ENCODE measurements around the gene HHAT.

HHAT gene

DNA sequence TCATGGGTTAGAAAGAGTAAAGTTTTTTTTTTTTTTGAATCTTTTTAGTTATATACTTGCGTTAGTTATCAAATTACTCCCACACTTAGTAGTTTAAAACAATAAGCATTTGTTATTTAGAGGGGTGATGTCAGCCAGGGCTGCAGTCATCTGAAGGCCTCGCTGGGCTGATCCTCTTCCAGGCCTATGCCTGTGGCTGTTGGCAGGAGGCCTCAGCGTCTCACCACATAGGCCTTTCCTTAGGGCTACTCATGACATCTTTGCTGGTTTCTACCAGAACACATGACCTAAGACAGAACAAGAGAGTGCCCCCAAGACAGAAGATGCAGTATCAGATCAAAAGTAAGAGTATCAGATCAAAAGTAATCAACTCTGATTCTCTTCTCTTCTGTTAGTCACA, 167.4 kb downstream of the HHAT start:
- no peak for DNase-seq

DNA sequence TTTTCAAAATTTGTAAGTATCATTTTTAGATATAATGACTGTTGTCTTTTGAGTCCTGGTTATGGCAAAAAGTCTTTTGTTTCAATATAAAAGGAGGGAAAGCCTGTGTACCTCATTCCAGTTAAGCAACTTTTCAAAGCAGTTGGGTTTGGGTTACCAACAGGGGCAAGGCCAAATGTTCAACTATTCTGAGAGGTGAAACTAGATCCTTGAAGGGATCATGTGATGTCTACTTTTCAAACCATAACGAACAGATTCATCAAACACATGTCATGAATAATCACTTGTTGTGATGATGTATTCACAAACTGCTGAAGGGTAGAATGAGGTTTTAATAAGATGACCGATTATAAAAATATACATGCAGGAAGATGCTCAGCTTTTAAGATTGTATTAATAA, 171.3 kb downstream of the HHAT start:
- DNase-seq: no peak

DNA sequence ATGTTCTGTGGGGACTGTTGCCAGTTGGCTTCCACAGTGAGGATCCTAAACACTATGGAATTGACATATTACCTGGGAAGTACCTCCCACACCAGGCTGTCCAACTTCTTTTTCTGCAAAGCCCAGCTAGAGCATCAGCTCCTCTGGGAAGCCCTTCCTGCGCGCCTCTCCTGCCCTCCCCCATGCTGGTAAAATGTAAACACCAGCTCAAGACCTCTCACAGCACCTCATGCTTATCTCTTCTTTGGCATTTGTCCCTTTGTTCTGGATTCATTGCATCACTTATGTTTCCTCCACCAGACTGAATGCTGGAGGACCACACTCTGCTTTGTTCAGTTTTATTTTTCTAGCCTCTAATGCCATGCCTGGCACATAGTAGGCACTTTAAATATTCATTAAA, 172.1 kb downstream of the HHAT start:
- DNase-seq: no peak

DNA sequence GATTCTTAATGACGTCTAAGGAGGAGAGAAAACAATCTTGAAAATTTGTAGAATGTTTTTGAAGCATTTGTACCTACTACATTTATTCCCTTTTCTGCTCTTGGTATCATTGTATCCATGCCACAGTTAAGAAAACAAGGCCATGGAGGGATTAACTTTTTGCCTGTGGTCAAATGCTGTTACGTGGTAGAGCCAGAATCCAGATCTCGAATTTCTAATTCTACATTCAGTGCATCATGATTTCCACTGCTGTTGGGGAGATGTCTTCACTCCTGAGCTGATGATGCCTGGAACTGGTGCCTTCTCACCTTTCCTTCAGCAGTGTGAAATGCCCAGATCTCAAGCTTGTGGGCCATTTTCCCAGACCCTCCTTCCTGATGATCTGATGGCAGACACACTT, 175.6 kb downstream of the HHAT start:
- DNase-seq: no peak

DNA sequence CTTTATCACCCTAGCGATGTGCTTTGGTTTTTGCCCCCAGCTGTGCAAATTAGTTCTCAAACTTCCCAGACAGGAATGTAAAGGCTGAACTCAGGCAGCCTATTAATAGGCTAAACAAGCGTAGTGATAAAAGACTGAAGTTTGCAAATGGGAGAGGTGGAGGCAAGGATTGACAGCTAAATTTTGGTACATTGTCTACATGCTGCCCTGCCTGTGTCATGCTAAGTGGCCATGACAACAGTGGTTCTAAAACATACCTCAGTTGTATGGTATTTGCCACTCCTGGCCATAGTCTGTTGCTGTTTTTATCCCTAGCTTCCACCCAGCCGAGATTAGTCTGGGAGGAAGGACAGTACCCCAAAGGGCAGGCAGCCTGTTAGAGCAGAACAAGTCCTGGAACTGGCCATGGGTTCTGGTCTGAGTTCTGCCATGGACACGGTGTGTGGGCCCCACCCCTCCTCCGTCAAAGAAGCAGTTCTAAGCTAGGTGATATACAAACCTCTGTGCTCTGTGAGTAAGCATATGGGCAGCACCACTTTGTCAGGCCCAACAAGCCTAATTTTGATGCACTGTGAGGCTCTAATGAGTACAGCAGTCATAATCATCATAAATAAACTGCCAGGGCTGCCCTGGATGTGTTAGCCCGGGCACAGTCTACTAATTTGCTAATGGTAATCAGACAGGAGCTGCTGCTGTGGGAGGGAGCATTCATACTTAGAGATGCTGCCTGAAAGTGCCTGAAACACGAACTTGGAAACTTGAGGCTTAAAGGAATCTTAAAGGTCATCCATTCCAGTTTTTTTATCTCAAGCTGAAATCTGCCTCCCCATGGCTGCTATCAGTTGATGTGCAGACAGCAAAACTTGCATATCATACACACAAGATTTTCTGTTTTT, 177.1 kb downstream of the HHAT start:
- no peak for DNase-seq

DNA sequence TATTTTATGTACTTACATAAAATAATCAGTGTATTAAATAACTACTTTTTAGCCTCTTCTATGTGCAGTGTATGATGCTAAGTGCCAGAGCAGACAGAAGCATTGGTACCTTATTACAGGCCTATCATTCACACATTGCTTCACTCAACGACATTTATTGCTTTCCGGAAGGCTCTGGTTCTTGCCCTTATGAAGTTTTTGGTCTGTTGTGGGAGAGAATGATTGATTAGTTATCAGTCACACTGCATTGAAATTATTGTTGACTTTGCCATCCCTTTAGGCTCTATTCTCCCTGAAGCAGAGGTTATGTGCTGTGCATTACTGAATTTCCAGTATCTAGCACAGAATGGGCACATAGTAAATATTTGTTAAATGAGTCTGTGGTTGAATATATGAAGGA, 178.0 kb downstream of the HHAT start:
- DNase-seq: no peak

DNA sequence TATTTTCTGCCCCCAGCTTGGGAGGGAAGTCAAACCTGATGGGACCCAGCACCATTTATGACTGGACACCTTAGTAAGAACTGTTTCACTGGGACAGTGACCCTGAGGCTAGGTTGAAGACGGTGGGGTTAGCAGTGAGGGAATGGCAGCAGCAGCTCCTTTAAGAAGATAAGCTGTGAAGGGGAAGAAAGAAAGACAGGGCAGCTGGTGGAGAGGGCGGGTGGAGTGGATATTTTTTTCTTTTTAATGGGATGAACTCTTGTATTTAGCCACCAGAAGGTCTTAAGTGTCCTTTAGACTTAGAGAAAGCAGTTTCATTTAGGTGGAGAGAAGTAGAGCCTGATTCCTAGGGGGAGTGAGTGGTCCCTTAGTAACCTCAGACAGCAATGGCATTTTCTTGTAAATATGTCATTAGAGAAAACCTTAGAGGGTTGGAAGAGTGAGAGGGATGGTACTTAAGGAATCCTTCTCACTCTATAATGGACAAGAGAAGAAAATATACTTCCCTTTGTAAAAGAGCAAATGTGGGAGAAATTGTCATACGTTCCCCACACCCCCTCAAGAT, 187.5 kb downstream of the HHAT start:
- DNase-seq: no peak

DNA sequence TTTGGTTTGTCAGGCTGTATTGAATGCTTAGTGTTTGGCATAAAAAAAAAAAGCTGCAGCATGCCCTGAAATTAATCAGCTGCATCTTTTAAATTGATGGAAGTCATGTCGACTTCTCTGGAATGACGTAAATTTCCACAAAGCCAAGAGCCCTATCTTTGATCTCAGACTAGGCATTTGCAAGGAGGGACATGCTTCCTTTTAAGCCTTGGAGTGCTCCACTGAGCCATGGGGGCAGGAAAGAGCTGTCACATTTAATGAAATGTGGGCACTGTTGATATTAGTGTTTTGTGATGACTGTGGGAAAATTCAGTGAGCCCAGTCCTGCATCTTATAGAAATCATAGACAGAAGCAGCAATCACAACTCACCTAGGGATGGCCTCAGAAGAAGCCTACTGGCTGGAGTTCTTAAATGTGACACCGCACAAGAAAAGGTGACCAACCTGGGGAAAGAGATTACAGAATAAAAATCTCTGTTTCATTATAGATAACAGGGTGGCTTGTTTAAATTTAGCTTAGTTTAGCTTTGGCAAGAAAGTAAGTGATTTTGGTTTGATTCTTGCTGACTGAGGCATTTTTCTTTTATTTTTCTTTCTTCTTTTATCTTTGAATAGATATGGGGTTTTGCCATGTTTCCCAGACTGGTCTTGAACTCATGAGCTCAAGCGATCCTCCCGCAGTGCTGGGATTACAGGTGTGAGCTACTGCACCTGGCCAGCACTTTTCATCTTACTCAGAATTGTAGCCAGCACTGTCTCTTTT, 188.2 kb downstream of the HHAT start:
- DNase-seq: no peak

DNA sequence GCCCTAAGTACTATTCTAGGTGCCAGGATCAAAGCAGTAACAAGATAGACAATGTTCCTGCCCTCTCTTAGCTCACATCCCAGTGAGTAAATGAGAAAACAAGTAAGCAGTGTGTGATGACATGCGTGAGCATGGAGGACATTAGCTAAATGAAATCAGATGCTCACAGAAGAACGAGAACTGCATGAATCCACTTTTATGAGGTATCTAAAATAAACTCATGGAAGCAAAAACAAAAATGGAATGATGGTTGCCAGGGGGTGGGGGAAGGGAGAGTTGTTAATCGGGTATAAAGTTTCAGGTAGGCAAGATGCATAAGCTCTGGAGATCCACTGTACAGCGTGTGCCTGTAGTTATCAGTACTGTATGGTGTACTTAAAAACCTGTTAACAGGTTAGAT, 195.1 kb downstream of the HHAT start:
- DNase-seq: no peak

DNA sequence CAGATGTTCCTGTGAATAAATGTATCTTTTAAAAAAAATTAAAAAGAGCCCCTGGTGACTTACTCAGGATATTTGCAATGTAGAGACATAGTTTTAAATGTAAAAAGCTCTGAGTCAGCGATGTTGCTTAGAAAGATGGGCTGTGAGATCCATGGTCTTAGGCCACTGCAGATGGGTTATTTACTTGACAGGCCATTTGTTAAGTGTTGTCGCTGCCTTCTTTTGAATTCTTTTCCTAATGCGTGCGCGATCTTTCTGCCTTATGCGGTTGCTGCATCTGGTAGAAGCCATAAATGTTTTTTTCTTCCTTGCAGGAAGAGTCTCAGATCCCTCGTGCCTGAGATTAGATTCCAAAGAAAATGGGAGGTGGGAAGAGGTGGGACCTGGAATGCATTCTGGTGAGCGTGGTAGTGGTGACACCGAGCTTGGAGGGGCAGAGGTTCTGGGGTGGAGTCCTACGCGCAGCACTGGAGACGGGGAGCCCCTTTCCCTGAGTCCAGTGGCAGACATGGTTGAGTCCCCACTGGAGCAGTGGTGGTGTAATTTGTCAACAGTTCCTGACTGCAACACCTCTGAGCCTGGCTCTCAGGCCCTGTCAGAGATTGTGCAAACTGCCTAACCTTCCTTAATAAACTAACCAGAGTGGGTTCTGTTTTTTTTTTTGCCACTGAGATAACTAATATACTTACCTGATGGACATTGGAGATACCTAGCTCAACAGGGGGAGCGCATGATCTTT, 197.2 kb downstream of the HHAT start:
- no peak for DNase-seq

DNA sequence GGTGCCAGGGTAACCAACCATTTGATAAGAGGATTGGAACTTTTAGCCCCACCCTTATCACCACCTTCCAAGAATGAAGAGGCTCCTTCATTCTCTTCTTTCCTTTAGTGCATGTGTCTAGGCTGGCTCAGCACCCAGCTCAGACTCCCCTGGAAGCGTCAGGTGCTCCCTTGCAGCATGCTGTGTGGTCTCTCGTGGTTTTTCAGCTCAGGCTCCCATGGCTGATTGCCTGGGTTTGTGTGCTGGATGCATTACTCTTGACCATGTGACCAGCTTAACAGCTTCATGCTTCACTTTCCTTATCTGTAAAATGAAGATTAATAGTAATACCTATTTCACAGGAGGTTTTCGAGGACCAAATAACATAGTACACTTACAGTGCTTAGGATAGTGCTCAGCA, 198.4 kb downstream of the HHAT start:
- no peak for DNase-seq

DNA sequence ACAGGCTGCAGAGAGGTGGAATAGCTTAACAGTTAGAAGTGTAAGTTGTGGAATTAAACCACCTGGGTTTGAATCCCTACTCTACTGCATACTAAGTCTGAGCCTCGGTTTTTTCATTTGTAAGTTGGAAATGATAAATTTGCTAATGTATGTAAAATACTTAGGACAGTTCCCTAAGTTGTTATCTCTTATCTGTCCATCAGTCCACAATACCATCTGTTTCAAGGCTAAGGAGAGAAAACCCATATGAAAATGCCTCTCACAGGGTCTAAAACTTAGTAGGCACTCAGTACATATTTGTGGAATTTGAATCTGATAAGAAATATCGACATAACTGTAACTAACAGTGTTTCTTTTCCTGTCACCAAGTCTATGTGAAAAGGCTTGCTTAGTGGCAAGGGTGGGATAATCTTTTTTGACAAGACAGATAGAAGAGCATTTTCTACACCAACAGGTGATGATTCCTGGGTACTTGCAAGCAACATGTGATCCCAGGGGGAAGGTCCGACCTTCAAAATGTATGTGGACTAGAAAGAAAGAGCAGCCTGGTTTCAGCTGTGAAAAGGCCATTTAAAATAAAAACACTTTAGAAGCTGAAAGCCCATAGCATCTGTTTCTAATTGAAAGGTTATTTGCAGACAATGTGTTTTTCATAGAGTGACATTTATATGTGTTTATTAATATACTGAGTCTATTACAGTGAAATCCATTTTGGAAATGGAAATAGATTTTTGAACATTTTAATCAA, 202.9 kb downstream of the HHAT start:
- no peak for DNase-seq

DNA sequence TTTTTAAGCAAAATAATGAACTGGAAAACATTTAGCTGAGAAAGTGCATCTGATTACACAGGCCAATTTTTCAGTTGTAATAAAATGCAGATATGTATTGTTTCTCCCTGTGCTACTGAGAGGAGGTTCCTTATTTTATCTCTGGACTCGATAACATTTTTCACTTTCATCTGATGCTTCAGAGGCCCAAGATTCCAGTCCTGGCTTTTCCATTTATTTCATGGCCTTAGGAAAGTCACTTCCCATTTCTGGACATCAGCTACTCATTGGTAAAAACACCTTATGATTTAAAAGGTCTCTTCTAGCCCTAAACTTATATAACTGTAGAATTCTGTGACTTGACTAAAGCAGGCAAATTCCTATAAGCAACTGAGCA, 203.5 kb downstream of the HHAT start:
- DNase-seq: no peak

DNA sequence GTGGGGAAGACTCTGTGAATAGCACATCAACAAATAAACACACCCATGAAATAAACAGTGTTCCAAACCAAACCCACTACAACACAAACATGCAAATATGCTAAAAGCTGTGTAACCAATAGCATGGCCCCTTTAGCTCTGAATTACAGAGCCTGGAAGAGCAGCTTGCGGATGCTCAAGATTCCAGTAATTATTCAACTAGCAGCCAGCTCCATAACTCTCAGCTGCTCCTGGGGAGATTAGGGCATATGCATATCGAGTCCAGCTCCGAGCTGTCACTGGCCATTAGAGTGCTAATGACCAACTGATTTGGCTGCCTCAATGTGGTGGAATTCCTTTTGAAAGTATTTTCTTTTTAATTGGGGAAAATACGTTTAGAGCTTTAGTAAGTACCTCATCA, 207.1 kb downstream of the HHAT start:
- no peak for DNase-seq

DNA sequence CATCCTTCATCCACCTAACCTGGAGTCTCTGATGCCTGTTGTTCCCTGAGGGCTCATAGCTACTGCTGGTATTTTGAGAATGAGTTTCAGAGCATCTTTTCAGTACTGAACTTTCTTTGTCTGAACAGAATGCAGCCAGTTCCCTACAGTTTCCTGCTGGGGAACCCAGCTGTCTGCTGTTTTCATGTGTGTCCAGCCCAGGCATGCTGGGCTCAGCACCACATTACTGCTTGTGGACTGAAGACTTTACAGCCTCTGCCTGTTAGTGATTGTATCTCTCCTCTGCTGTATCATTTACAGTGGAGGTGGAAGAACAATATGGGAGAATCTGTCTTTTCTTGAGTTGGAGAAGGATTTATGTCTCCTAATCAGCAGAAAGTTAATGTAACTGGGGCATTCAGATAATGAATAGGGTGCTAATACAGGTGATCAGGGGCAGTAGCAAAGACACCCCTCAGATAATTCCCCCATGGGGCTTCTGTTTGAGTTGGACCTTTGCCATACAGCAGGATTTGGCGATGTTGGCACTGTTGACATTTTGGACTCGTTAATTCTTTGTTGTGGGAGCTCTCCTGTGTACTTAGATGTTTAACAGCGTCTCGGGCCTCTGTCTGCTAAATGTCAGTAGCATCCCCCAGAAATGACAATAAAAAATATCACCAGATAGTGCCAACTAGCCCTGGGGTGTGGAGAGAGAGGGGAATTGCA, 207.7 kb downstream of the HHAT start:
- DNase-seq: no peak

DNA sequence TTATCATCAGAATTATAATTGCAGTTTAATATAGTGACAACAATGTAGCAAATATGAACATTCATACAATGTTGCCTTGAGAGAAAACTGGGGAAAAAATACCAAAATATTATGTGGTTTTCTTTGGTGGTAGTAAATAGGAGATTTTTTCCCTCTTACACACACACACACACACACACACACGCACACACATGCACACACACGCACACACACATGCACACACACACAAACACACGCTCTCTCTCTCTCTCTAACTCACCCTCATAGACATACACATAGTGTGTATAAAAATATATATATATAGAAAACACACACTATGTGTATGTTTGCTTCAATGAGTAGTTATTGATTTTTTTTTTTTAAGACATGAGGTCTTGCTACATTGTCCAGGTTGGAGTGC, 211.6 kb downstream of the HHAT start:
- DNase-seq: no peak

DNA sequence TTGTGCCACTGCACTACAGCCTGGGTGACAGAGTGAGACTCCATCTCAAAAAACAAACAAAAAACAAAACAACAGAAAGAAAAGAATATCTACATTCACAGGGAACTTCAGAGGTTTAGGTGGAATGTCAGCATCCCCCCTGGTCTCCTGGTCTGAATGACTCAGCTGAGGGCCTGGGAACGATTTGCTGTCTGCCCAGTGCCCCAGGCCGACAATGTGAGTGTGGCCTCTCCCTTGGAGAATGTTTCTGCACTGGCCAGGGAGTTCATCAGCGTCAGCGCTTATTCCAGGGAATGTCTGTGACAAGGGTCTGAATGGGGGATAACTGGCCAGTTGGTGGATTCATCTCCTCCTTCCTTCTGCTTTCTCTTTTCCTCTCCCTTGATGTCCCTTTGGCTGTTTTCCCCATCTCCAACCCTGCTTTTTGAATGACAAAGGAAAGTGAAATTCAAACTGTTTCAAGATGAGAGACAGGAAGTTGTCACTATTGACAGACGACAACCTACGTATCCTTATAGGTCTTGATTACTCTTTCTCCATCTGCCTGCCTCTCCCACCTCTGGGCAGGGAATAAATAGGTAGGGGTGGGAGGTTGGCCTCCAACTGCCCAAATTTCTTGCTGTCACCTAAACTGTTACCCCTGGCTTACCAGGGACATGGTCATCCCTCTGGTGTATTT, 213.1 kb downstream of the HHAT start:
- no peak for DNase-seq

DNA sequence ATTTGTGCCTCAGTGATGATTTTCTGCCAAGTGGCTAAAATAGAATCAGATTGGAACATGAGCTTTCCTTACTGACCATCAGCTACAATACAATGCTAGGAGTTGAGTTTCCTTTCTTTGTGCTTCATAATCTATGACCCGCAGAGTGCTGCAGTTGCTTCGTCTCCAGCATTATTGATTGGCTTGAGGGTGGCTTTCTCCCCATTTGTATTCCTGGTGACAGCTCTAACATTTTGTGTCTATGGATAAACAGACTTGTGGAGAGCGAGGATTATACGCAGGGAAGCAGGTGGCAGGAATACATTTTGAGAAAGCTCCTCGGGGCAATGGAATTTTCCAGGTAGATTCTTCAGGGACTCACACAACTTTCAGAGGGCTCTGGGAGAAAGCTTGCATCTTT, 223.2 kb downstream of the HHAT start:
- no peak for DNase-seq

DNA sequence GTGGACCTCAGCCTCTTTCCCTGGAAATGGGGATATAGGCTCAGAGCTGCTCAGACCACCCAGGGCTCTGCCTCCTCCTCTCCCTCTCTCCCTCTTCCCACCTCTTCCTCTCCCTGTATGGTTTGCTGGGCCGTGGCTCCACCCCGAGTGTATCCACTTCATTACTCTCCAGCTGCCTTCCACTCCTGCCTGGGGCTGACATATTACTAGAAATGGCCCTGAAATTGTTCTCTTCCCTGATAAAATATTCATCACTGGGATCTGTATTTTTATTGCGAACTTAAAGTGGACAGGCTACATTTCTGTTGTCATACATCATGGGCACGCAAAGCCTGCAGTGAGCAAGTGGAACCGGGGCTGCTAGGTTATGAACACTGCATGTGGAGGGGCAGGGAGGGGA, 225.0 kb downstream of the HHAT start:
- no peak for DNase-seq

DNA sequence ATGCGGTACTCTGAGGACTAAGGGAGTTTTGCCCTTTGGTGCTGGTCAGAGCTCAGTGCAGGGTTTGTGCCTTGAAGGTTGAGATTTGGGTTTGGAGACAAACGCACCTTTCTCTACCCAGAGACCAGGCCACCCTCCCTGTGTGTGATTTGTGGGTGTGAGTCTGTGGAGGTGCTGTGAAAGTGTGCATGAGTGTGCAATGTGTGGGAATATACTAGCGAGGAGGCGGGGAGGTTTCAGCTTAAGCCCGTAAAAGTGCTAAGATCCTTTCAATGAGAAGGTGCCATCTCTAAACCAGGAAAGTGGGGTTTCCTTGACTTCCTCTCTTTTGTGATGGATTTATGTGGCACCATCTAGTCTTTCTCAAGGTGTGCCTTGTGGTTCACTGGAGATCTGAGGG, 225.7 kb downstream of the HHAT start:
- DNase-seq: no peak

DNA sequence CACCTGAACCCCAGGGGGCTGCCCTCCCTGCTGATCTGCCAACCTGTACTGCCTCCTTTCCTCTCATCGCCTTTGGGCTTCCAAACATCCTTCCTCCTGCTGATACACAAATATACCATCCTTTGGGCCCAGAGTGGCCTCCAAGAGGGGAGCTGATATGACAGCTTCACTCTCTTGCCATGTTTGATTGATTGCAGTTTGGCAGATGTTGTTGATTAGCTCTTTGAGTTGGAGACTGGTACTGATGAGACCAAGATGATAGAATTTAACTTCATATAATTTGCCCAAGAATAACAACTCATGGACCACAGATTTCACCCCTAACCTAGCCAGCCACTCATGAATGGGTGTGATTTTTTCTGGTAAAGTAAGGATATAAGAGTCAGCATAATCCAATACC, 227.8 kb downstream of the HHAT start:
- DNase-seq: no peak

All from stimulated activated naive CD4-positive, alpha-beta T cell (primary cell).